WTC11 (cell line): ENCODE measurements around the gene MLST8. TPM values are rescaled to one million over a fixed set of nuclear protein-coding genes. Genes with fewer than 3 reads are reported as not detected.

ENCODE experiments used
- ATAC-seq: fragments of 200-7000 bp; cut with Tn5 transposase; 2 replicates; pipeline ENCODE4 v1.10.0; 2021; ENCODE audit warnings: mild to moderate bottlenecking, moderate library complexity
- CTCF ChIA-PET: fragments of 300-600 bp; sonication (Branson Sonifier 250); formaldehyde crosslinking; loops from one replicate; lab custom pipeline; 2021; ENCODE audit warnings: antibody characterized with exemption; lab: Charles Lee
- POLR2A ChIA-PET: fragments of 350-600 bp; sonication (Branson Sonifier 250); formaldehyde crosslinking; loops from one replicate; lab custom pipeline; 2021; ENCODE audit warnings: antibody characterized with exemption; lab: Charles Lee
- DNase-seq: peaks from one replicate; pipeline ENCODE4 v3.0.0; 2021; ENCODE audit warnings: low spot score
- H3K27ac Mint-ChIP-seq: 2 replicates; pipeline ENCODE4 v1.8.0; 2021; ENCODE audit warnings: mixed read lengths
- H3K27me3 Mint-ChIP-seq: 2 replicates; pipeline ENCODE4 v1.8.0; 2021; ENCODE audit warnings: low read depth, mild to moderate bottlenecking, moderate library complexity, mixed read lengths
- H3K36me3 Mint-ChIP-seq: 2 replicates; pipeline ENCODE4 v1.8.0; 2021; ENCODE audit warnings: mixed read lengths
- H3K4me1 Mint-ChIP-seq: 2 replicates; pipeline ENCODE4 v1.8.0; 2022; ENCODE audit warnings: mixed read lengths
- H3K4me3 Mint-ChIP-seq: 2 replicates; pipeline ENCODE4 v1.8.0; 2021; ENCODE audit warnings: mild to moderate bottlenecking, moderate library complexity, mixed read lengths
- H3K9me3 Mint-ChIP-seq: 2 replicates; pipeline ENCODE4 v1.8.0; 2021; ENCODE audit warnings: mixed read lengths
- GABPB1 ChIP-seq: sonication (generic); formaldehyde crosslinking; IDR thresholded peaks from 2 replicates; pipeline ENCODE4 v1.8.1; 2023; ENCODE audit warnings: mild to moderate bottlenecking, missing genetic modification reagents
- HMGA2 ChIP-seq: fragments of 250-450 bp; sonication (Bioruptor Pico); IDR thresholded peaks from 2 replicates; pipeline ENCODE4 v1.4.0; 2021; ENCODE audit warnings: mild to moderate bottlenecking, moderate library complexity
- JAZF1 ChIP-seq: fragments of 250-450 bp; sonication (Bioruptor Pico); IDR thresholded peaks from 2 replicates; pipeline ENCODE4 v1.9.0; 2021; ENCODE audit warnings: moderate library complexity, mild to moderate bottlenecking, inconsistent platforms
- NR3C1 ChIP-seq: sonication (generic); formaldehyde crosslinking; conservative IDR thresholded peaks from 2 replicates; pipeline ENCODE4 v1.8.1; 2023; ENCODE audit warnings: low read depth, mild to moderate bottlenecking, missing genetic modification reagents
- PRDM15 ChIP-seq: sonication (generic); formaldehyde crosslinking; IDR thresholded peaks from 2 replicates; pipeline ENCODE4 v1.8.0; 2022; ENCODE audit warnings: missing genetic modification reagents
- PREB ChIP-seq: sonication (generic); formaldehyde crosslinking; IDR thresholded peaks from 2 replicates; pipeline ENCODE4 v1.8.1; 2022; ENCODE audit warnings: mild to moderate bottlenecking, missing genetic modification reagents, moderate library complexity, borderline replicate concordance
- SP1 ChIP-seq: sonication (generic); formaldehyde crosslinking; conservative IDR thresholded peaks from 2 replicates; pipeline ENCODE4 v1.8.1; 2022; ENCODE audit warnings: missing genetic modification reagents
- ZBTB21 ChIP-seq: sonication (generic); formaldehyde crosslinking; IDR thresholded peaks from 2 replicates; pipeline ENCODE4 v1.8.1; 2023; ENCODE audit warnings: mild to moderate bottlenecking, missing genetic modification reagents, borderline replicate concordance
- ZBTB43 ChIP-seq: sonication (generic); formaldehyde crosslinking; IDR thresholded peaks from 2 replicates; pipeline ENCODE4 v1.8.1; 2023; ENCODE audit warnings: mild to moderate bottlenecking, missing genetic modification reagents
- ZNF263 ChIP-seq: sonication (generic); formaldehyde crosslinking; IDR thresholded peaks from 2 replicates; pipeline ENCODE4 v1.8.1; 2022; ENCODE audit warnings: low read depth, mild to moderate bottlenecking, moderate library complexity, missing genetic modification reagents
- ZNF396 ChIP-seq: fragments of 250-450 bp; sonication (Bioruptor Pico); IDR thresholded peaks from 2 replicates; pipeline ENCODE4 v1.8.0; 2021; ENCODE audit warnings: mild to moderate bottlenecking, moderate library complexity, borderline replicate concordance
- total RNA-seq: library from RNA; stranded (reverse); gene quantifications from 3 replicates; pipeline ENCODE4 v1.2.3, GENCODE V29; 2021
- TF ChIP-seq, protein P1 (sequence below): sonication (generic); formaldehyde crosslinking; IDR thresholded peaks from 2 replicates; pipeline ENCODE4 v1.8.1; 2023; ENCODE audit warnings: mild to moderate bottlenecking, missing genetic modification reagents
- TF ChIP-seq, protein P2 (sequence below): sonication (generic); formaldehyde crosslinking; IDR thresholded peaks from 2 replicates; pipeline ENCODE4 v1.8.1; 2022; ENCODE audit warnings: mild to moderate bottlenecking, moderate library complexity, missing genetic modification reagents
- TF ChIP-seq, protein P3 (sequence below): fragments of 200-600 bp; IDR thresholded peaks from 2 replicates; pipeline ENCODE4 v1.8.0; 2022; ENCODE audit warnings: antibody characterized with exemption

MLST8 gene
- total RNA-seq, 1 experiment from 2014 or later: 71.6 TPM

- H3K4me3 Mint-ChIP-seq: no peak overlapping the region
- peaks cover 3% of the 10 kb centered on the region; the same call in 1 of the 2 replicates for H3K36me3 Mint-ChIP-seq
- TF ChIP-seq ZNF263 (no peak), HMGA2 (CRISPR knock-in tag) (no peak)
- TF ChIP-seq, protein P1, sequence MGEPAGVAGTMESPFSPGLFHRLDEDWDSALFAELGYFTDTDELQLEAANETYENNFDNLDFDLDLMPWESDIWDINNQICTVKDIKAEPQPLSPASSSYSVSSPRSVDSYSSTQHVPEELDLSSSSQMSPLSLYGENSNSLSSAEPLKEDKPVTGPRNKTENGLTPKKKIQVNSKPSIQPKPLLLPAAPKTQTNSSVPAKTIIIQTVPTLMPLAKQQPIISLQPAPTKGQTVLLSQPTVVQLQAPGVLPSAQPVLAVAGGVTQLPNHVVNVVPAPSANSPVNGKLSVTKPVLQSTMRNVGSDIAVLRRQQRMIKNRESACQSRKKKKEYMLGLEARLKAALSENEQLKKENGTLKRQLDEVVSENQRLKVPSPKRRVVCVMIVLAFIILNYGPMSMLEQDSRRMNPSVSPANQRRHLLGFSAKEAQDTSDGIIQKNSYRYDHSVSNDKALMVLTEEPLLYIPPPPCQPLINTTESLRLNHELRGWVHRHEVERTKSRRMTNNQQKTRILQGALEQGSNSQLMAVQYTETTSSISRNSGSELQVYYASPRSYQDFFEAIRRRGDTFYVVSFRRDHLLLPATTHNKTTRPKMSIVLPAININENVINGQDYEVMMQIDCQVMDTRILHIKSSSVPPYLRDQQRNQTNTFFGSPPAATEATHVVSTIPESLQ (CRISPR knock-in tag): no peak
- ATAC-seq (no peak), DNase-seq (no peak)
- H3K27me3 Mint-ChIP-seq: no peaks in the 10 kb centered on the region
- POLR2A ChIA-PET: no interaction called here
- H3K27ac Mint-ChIP-seq: no peak overlapping the region
- H3K4me1 Mint-ChIP-seq: peaks cover 3% of the 10 kb centered on the region; the same call in 1 of the 2 replicates
- no peaks in the 10 kb centered on the region for H3K9me3 Mint-ChIP-seq
- CTCF ChIA-PET: no interaction called here
Observed at GRCh38 chr16:2228161-2228824, 23.0 kb downstream of the MLST8 start.

DNA sequence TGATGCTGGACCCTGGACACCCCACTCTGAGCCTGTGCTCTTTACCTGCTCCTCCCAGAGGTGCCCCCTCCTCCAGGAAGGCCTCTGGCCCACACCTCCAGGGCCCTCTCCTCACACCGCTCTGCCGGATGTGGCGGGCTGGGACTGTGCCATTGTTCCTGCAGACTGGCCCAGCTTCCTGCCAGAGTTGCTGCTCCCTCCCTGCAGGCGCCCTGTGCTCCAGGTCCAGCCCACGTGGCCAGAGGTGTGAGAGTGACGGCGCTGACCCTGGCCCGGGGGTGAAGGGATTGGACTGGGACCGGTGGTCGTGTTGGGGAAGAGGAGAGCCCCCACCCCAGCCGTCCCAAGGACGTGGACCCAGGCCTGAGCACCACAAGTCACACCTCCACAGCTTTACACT lies 23.8 kb downstream of the MLST8 start:
- ChIA-PET POLR2A (no interaction called here), CTCF (interaction anchor here (1.1 kb wide), 1 partner anchor 34 kb away, joined by 4 read pairs; no protein-coding TSS in a partner anchor)
- Mint-ChIP-seq H3K27me3 (no peaks in the 10 kb centered on the region), H3K9me3 (no peaks in the 10 kb centered on the region), H3K36me3 (peaks cover 3% of the 10 kb centered on the region; the same call in 1 of the 2 replicates), H3K4me1 (peaks cover 3% of the 10 kb centered on the region; the same call in 1 of the 2 replicates), H3K27ac (no peak overlapping the region), H3K4me3 (no peak overlapping the region)
- DNase-seq (no peak), ATAC-seq (no peak)
- TF ChIP-seq, protein P2, sequence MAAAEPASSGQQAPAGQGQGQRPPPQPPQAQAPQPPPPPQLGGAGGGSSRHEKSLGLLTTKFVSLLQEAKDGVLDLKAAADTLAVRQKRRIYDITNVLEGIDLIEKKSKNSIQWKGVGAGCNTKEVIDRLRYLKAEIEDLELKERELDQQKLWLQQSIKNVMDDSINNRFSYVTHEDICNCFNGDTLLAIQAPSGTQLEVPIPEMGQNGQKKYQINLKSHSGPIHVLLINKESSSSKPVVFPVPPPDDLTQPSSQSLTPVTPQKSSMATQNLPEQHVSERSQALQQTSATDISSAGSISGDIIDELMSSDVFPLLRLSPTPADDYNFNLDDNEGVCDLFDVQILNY (CRISPR knock-in tag): no peak
- TF ChIP-seq PREB (CRISPR knock-in tag) (no peak), NR3C1 (CRISPR knock-in tag) (no peak), ZBTB21 (CRISPR knock-in tag) (no peak), PRDM15 (no peak), GABPB1 (CRISPR knock-in tag) (no peak), JAZF1 (CRISPR knock-in tag) (no peak), ZNF396 (CRISPR knock-in tag) (no peak), ZBTB43 (CRISPR knock-in tag) (no peak), SP1 (CRISPR knock-in tag) (no peak)
- TF ChIP-seq, protein P3, sequence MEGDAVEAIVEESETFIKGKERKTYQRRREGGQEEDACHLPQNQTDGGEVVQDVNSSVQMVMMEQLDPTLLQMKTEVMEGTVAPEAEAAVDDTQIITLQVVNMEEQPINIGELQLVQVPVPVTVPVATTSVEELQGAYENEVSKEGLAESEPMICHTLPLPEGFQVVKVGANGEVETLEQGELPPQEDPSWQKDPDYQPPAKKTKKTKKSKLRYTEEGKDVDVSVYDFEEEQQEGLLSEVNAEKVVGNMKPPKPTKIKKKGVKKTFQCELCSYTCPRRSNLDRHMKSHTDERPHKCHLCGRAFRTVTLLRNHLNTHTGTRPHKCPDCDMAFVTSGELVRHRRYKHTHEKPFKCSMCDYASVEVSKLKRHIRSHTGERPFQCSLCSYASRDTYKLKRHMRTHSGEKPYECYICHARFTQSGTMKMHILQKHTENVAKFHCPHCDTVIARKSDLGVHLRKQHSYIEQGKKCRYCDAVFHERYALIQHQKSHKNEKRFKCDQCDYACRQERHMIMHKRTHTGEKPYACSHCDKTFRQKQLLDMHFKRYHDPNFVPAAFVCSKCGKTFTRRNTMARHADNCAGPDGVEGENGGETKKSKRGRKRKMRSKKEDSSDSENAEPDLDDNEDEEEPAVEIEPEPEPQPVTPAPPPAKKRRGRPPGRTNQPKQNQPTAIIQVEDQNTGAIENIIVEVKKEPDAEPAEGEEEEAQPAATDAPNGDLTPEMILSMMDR: no peak
